ENCODE measurements around the gene DCLK1. TPM values are rescaled to one million over a fixed set of nuclear protein-coding genes. Genes with fewer than 3 reads are reported as not detected.

The DCLK1 gene
- total RNA-seq, 1 donor from 2014 or later = 6.4 TPM

DNA sequence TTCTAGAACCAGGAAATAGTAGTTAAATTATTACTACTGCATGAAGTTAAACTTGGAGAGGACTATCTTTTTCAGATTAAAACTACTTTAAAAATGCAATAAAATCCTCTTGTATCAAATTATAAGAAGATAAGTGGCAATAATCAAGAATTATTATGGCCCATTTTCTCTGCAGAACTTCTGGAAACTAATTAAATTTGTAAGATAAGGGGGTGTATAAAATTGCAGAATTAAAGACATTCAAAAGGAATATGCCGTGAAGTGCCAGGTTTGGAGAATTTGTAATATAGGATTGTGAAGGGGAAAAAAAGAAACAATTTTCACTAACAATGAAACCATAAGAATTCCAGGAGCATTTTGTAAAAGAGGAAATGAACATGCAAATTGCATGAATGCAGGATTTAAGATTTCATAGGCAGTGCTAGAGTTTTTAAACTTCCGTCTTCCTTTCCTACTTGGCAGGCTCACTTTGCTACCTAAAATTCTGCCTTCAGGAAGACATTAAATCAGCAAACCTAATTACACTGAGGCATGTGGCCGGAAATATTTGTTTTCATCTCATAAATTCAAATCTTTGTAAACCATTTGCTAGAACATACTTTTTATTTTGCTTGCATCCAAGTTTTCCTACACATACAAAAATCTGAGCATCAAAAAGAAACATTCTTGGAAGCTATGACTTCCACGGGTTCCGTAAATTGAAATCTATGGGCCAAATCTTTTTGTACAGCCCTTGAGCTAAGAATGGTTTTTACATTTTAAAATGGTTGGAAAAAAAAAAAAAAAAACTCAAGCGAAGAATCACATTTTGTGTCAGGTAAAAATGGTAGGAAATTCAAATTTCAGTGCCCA lies 166.9 kb downstream of the DCLK1 start:
- no peak overlapping the region for H3K9ac ChIP-seq
- H3K36me3 ChIP-seq = no peaks in the 10 kb centered on the region
- Mint-ChIP-seq H3K27me3 (ENCODE audit: insufficient read depth, low read depth) (peaks cover 3% of the 10 kb centered on the region), H3K4me1 (no peaks in the 10 kb centered on the region), H3K27ac (no peak overlapping the region), H3K9me3 (peaks cover 28% of the 10 kb centered on the region), H3K4me3 (no peak overlapping the region), H3K36me3 (peaks cover 3% of the 10 kb centered on the region)
- H3K4me2 ChIP-seq = no peak overlapping the region
- H3K9me3 ChIP-seq (ENCODE audit: low read depth) = no peaks in the 10 kb centered on the region
- H3F3A ChIP-seq (ENCODE audit: low read depth) = no peaks in the 10 kb centered on the region
- no peak overlapping the region for H2AFZ ChIP-seq (replicated peaks)
- H3K27ac ChIP-seq = no peak overlapping the region
- no peaks in the 10 kb centered on the region for H4K20me1 ChIP-seq (ENCODE audit: low read depth)
- H3K27me3 ChIP-seq = no peaks in the 10 kb centered on the region
- no peak overlapping the region for H3K4me3 ChIP-seq
- H3K79me2 ChIP-seq (ENCODE audit: low read depth) = no peaks in the 10 kb centered on the region
- TF ChIP-seq EZH2phosphoT487 (IDR thresholded peaks at IDR 0.05) (no peak), EZH2 (IDR thresholded peaks at IDR 0.05) (no peak)
- TF ChIP-seq, protein P1, sequence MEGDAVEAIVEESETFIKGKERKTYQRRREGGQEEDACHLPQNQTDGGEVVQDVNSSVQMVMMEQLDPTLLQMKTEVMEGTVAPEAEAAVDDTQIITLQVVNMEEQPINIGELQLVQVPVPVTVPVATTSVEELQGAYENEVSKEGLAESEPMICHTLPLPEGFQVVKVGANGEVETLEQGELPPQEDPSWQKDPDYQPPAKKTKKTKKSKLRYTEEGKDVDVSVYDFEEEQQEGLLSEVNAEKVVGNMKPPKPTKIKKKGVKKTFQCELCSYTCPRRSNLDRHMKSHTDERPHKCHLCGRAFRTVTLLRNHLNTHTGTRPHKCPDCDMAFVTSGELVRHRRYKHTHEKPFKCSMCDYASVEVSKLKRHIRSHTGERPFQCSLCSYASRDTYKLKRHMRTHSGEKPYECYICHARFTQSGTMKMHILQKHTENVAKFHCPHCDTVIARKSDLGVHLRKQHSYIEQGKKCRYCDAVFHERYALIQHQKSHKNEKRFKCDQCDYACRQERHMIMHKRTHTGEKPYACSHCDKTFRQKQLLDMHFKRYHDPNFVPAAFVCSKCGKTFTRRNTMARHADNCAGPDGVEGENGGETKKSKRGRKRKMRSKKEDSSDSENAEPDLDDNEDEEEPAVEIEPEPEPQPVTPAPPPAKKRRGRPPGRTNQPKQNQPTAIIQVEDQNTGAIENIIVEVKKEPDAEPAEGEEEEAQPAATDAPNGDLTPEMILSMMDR (IDR thresholded peaks at IDR 0.05) = no peak
- no peaks in the 10 kb centered on the region for H3K4me1 ChIP-seq
- DNase-seq (ENCODE audit: low spot score) = no peak

DNA sequence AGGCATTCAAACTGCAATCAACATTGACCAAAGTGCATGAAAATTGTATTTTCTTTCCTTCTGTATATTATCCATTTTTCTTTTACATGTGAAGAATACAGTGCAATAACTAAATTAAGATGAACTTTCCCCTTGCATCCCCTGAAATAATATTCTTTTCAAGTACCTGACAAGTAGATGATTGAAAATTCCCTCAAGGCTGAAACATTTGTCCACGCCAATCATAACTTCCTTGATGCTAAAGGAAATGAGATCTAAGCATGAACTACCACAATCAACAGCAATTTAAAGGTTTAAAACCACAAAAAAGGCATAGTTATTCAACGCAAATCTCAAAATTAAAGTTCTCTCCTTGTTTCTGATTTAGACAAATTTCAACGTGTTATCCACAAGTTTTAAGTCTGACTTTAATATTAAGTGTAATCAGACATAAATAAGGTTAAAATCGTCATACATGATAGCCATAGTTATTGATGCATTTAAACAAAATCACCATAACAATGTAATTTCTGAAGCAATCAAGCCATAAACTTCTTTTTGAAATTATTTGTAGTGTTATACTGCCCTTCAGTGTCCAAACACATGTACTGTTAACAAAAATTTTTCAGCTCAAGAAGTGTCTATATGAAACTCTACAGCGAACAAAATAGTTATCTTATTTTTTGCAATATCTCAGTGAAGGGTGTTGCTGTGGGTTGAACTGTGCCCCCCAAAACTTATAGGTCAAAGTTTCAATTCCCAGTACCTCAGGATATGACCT lies 169.5 kb downstream of the DCLK1 start:
- no peak overlapping the region for H3K4me3 ChIP-seq
- H3K4me1 ChIP-seq = no peaks in the 10 kb centered on the region
- Mint-ChIP-seq H3K4me1 (no peaks in the 10 kb centered on the region), H3K27me3 (ENCODE audit: insufficient read depth, low read depth) (peaks cover 3% of the 10 kb centered on the region), H3K27ac (no peak overlapping the region), H3K9me3 (peaks cover 13% of the 10 kb centered on the region), H3K36me3 (no peaks in the 10 kb centered on the region), H3K4me3 (no peak overlapping the region)
- H2AFZ ChIP-seq (replicated peaks) = no peak overlapping the region
- no peaks in the 10 kb centered on the region for H3K9me3 ChIP-seq (ENCODE audit: low read depth)
- no peak overlapping the region for H3K4me2 ChIP-seq
- H3K36me3 ChIP-seq = no peaks in the 10 kb centered on the region
- H3K9ac ChIP-seq = no peak overlapping the region
- no peaks in the 10 kb centered on the region for H3F3A ChIP-seq (ENCODE audit: low read depth)
- H3K27me3 ChIP-seq = no peaks in the 10 kb centered on the region
- H4K20me1 ChIP-seq (ENCODE audit: low read depth) = no peaks in the 10 kb centered on the region
- TF ChIP-seq, protein P1 (IDR thresholded peaks at IDR 0.05) = peak; percentile 8
- TF ChIP-seq EZH2 (IDR thresholded peaks at IDR 0.05) (no peak), EZH2phosphoT487 (IDR thresholded peaks at IDR 0.05) (no peak)
- no peak overlapping the region for H3K27ac ChIP-seq
- H3K79me2 ChIP-seq (ENCODE audit: low read depth) = no peaks in the 10 kb centered on the region
- DNase-seq (ENCODE audit: low spot score) = no peak

DNA sequence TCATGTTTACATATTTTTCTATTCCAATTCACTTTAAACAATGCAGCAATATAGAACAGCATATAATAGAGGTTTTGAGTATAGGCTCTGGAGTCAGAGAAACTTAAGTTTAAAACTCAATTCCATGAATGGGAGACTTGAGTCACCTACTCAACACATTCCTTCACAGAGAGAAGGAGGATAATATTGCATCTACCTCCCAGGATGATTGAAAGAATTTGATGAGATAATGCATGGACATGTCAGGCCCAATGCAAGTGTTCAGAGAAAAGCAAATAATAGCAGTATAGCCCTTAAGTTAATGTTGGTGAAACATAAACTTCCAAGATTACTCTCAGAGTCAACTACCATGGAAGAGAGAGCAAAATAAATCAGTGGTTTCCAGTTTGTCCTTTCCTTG lies 170.2 kb downstream of the DCLK1 start:
- H3K4me3 Mint-ChIP-seq = no peak overlapping the region
- peaks cover 10% of the 10 kb centered on the region for H3K9me3 Mint-ChIP-seq
- Histone ChIP-seq H3K9ac (no peak overlapping the region), H3K9me3 (ENCODE audit: low read depth) (no peaks in the 10 kb centered on the region), H4K20me1 (ENCODE audit: low read depth) (no peaks in the 10 kb centered on the region), H3K27me3 (no peaks in the 10 kb centered on the region), H3K4me2 (no peak overlapping the region), H3K27ac (no peak overlapping the region), H3K36me3 (no peaks in the 10 kb centered on the region), H3K79me2 (ENCODE audit: low read depth) (no peaks in the 10 kb centered on the region), H3F3A (ENCODE audit: low read depth) (no peaks in the 10 kb centered on the region), H3K4me1 (no peaks in the 10 kb centered on the region), H2AFZ (replicated peaks) (no peak overlapping the region), H3K4me3 (no peak overlapping the region)
- no peak for DNase-seq (ENCODE audit: low spot score)
- no peaks in the 10 kb centered on the region for H3K36me3 Mint-ChIP-seq
- no peaks in the 10 kb centered on the region for H3K4me1 Mint-ChIP-seq
- H3K27ac Mint-ChIP-seq = no peak overlapping the region
- no peaks in the 10 kb centered on the region for H3K27me3 Mint-ChIP-seq (ENCODE audit: insufficient read depth, low read depth)
- TF ChIP-seq, protein P1 (IDR thresholded peaks at IDR 0.05) = no peak
- no peak for TF ChIP-seq EZH2phosphoT487 (IDR thresholded peaks at IDR 0.05)
